Colonic mucosa (tissue), 4 donors: Measurements from ENCODE around the gene COLQ. TPM values are rescaled to one million over a fixed set of nuclear protein-coding genes. Genes with fewer than 3 reads are reported as not detected.

Experiments
- DNase-seq: peaks from one replicate; pipeline ENCODE4 v3.0.0-alpha.2; 2020
- H3K27ac ChIP-seq: fragments of 200-600 bp; one replicate; pipeline ENCODE4 v1.8.0; 2021
- H3K27me3 ChIP-seq: fragments of 200-600 bp; one replicate; pipeline ENCODE4 v1.8.0; 2021
- H3K36me3 ChIP-seq: fragments of 200-600 bp; one replicate; pipeline ENCODE4 v1.8.0; 2021
- H3K4me1 ChIP-seq: fragments of 200-600 bp; one replicate; pipeline ENCODE4 v1.8.0; 2021; ENCODE audit warnings: mild to moderate bottlenecking
- H3K4me3 ChIP-seq: fragments of 200-600 bp; one replicate; pipeline ENCODE4 v1.8.0; 2021
- H3K9ac ChIP-seq, 2 donors: one replicate each; pipeline ENCODE4 v1.7.0; 2013; ENCODE audit warnings: control low read depth in 2 of 2, low read depth in 2 of 2, low read length in 2 of 2
- H3K9me3 ChIP-seq: fragments of 200-600 bp; one replicate; pipeline ENCODE4 v1.8.0; 2021
- intact Hi-C: fragments of 100-400 bp; cut with DNase I; formaldehyde crosslinking; loops from one replicate; pipeline ENCODE4 v1.14.1; 2022
- total RNA-seq, 2 donors: library from RNA; stranded (reverse); fragmentation: NEBNext Ultra II Directional in 1 of 2; extraction: Animal tissue kit (Norgen Biotek cat#: 25700) in 1 of 2; gene quantifications; one replicate each; pipeline ENCODE4 v1.2.1, GENCODE V29; 2021
- TF ChIP-seq, protein P1 (sequence below): fragments of 200-600 bp; IDR thresholded peaks from one replicate; pipeline ENCODE4 v1.8.0; 2022; ENCODE audit warnings: antibody characterized with exemption, mild to moderate bottlenecking
- donor health status: healthy.
- donor health status: DM: no; HTN: no; CAD: no.
- donor health status: DM: no; HTN: no; CAD: no.

The COLQ gene
- total RNA-seq, 2 donors from 2014 or later = 0.79 to 0.85 TPM

GRCh38 chr3:15522016-15522415 lies 510 bp upstream of the COLQ start:
- no peak for DNase-seq
- H3K9me3 ChIP-seq = no peaks in the 10 kb centered on the region
- H3K4me3 ChIP-seq = no peak overlapping the region
- H3K4me1 ChIP-seq = no peaks in the 10 kb centered on the region
- H3K36me3 ChIP-seq = no peaks in the 10 kb centered on the region
- TF ChIP-seq, protein P1, sequence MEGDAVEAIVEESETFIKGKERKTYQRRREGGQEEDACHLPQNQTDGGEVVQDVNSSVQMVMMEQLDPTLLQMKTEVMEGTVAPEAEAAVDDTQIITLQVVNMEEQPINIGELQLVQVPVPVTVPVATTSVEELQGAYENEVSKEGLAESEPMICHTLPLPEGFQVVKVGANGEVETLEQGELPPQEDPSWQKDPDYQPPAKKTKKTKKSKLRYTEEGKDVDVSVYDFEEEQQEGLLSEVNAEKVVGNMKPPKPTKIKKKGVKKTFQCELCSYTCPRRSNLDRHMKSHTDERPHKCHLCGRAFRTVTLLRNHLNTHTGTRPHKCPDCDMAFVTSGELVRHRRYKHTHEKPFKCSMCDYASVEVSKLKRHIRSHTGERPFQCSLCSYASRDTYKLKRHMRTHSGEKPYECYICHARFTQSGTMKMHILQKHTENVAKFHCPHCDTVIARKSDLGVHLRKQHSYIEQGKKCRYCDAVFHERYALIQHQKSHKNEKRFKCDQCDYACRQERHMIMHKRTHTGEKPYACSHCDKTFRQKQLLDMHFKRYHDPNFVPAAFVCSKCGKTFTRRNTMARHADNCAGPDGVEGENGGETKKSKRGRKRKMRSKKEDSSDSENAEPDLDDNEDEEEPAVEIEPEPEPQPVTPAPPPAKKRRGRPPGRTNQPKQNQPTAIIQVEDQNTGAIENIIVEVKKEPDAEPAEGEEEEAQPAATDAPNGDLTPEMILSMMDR = no peak
- H3K9ac ChIP-seq = no peak overlapping the region
- intact Hi-C loops = no loop called here
- H3K27ac ChIP-seq = no peak overlapping the region
- H3K27me3 ChIP-seq = no peaks in the 10 kb centered on the region

- Histone ChIP-seq H3K4me3 (no peak overlapping the region), H3K9me3 (no peaks in the 10 kb centered on the region), H3K27me3 (no peaks in the 10 kb centered on the region), H3K4me1 (no peaks in the 10 kb centered on the region), H3K27ac (no peak overlapping the region), H3K36me3 (no peaks in the 10 kb centered on the region), H3K9ac (no peak overlapping the region)
- intact Hi-C loops = no loop called here
- TF ChIP-seq, protein P1 = no peak
- no peak for DNase-seq
Observed at GRCh38 chr3:15520804-15521572, 518 bp downstream of the COLQ start.

DNA sequence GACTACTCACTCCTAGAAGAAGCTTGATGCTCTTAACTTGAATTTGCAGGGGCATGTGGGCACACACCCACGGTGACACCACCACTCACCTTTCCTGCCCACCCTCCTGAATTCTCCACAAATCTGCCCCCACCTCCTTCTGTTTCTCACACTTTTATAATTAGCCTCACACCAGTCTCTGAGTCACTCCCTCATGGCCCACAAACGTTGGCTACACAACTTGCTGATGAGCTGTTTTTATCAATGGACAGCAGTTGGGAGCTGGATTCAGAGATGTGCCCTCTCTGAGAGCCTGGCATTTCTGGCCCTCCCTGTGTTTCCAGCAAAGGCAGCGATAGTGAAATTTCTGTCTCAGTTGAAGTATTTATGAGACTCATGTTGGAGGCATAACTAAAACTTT lies 1.3 kb downstream of the COLQ start:
- H3K4me3 ChIP-seq = no peak overlapping the region
- no peak for DNase-seq
- no peaks in the 10 kb centered on the region for H3K36me3 ChIP-seq
- TF ChIP-seq, protein P1 = no peak
- H3K9ac ChIP-seq = no peak overlapping the region
- no peak overlapping the region for H3K27ac ChIP-seq
- no peaks in the 10 kb centered on the region for H3K27me3 ChIP-seq
- intact Hi-C loops = no loop called here
- no peaks in the 10 kb centered on the region for H3K9me3 ChIP-seq
- no peaks in the 10 kb centered on the region for H3K4me1 ChIP-seq

- Histone ChIP-seq H3K27me3 (no peaks in the 10 kb centered on the region), H3K4me3 (no peak overlapping the region), H3K9ac (no peak overlapping the region), H3K27ac (no peak overlapping the region), H3K4me1 (no peaks in the 10 kb centered on the region), H3K9me3 (no peaks in the 10 kb centered on the region), H3K36me3 (no peaks in the 10 kb centered on the region)
- TF ChIP-seq, protein P1 = no peak
- intact Hi-C loops = no loop called here
- DNase-seq = no peak
Observed at GRCh38 chr3:15519096-15519495, 2.4 kb downstream of the COLQ start.

GRCh38 chr3:15514663-15515340 lies 6.7 kb downstream of the COLQ start:
- no peak overlapping the region for H3K27ac ChIP-seq
- H3K9ac ChIP-seq = no peak overlapping the region
- TF ChIP-seq, protein P1 = no peak
- H3K4me3 ChIP-seq = no peak overlapping the region
- intact Hi-C loops = no loop called here
- H3K27me3 ChIP-seq = no peaks in the 10 kb centered on the region
- no peak for DNase-seq
- no peaks in the 10 kb centered on the region for H3K36me3 ChIP-seq
- H3K9me3 ChIP-seq = no peaks in the 10 kb centered on the region
- H3K4me1 ChIP-seq = no peaks in the 10 kb centered on the region
